WI38 (cell line): ENCODE data around the gene TTLL11.

Experiments
- H3K4me3 ChIP-seq: 2 replicates; pipeline ENCODE4 v1.5.1; 2011; ENCODE audit warnings: low read depth, mild to moderate bottlenecking, control low read depth, low read length
- TF ChIP-seq, protein P1 (sequence below): IDR thresholded peaks from 2 replicates; pipeline ENCODE4 v1.5.1; 2012; ENCODE audit warnings: low read depth, mild to moderate bottlenecking, control low read depth, low read length

TTLL11 gene

DNA sequence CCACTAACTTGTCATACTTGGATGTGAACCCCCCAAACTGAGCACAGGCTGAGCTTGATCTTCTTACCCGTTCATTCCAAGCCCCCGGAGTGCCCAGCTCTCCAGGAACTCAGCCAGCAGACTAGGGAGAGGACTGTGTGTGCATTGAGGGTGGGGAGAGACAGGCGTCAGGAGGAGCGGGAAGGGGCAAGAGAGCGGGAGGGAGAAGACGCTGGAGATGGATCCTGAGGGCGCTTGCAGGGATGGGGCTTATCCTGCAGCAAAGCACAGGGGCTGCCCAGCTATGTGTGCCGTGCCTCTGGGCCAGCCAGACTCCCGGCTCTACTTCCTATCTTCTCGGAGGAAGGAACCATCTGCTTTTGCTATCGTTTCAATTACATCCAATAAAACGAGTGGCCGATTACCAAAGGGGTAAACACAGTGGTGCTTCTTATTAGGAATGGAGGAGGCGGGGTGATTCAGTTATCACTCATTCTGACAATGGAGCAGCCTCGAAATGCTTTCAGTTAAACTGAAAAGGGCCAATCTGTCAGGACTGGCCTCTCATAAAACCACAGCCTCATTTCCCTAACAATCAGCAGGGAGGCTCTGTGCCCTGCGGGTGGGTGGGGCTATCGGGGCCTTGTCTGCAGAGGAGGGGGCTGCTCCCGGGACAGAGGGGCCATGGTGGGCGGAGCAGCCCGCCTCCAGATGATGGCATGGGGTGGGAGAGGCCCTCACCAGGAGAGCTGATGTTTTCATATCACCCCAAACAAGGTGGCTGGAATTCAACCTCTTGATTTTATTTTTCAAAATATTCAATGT lies 273.5 kb downstream of the TTLL11 start:
- no peak overlapping the region for H3K4me3 ChIP-seq
- TF ChIP-seq, protein P1, sequence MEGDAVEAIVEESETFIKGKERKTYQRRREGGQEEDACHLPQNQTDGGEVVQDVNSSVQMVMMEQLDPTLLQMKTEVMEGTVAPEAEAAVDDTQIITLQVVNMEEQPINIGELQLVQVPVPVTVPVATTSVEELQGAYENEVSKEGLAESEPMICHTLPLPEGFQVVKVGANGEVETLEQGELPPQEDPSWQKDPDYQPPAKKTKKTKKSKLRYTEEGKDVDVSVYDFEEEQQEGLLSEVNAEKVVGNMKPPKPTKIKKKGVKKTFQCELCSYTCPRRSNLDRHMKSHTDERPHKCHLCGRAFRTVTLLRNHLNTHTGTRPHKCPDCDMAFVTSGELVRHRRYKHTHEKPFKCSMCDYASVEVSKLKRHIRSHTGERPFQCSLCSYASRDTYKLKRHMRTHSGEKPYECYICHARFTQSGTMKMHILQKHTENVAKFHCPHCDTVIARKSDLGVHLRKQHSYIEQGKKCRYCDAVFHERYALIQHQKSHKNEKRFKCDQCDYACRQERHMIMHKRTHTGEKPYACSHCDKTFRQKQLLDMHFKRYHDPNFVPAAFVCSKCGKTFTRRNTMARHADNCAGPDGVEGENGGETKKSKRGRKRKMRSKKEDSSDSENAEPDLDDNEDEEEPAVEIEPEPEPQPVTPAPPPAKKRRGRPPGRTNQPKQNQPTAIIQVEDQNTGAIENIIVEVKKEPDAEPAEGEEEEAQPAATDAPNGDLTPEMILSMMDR, result no peak

DNA sequence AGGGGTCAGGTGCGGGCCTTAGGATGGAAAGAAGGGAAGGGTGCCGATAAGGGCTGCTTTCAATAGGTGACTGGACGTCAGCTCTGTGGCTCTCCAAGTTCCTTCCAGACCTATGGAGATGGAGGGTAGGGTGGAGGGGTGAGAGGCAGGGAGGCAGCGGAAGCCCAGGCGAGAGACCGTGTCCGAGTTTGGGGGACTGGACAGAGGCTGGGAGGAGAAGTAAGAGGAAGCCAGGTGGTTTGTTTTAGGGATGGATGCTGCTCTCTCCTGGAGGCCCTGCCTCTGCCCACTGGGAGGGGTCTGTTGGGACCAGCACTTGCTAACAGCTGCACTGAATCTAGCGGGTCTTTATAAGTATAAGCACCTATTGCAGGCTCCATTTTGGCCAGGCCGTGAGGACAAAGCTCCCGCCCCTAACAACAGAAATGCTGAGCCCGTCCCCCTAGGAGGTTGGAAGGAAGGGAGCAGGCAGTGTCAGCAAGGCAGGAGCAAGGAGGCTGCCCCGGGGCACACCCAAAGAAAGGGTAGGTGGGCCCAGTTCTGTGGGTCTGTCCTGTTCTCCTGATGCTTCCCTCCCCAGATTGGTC lies 274.2 kb downstream of the TTLL11 start:
- TF ChIP-seq, protein P1, result no peak
- H3K4me3 ChIP-seq, result no peak overlapping the region

DNA sequence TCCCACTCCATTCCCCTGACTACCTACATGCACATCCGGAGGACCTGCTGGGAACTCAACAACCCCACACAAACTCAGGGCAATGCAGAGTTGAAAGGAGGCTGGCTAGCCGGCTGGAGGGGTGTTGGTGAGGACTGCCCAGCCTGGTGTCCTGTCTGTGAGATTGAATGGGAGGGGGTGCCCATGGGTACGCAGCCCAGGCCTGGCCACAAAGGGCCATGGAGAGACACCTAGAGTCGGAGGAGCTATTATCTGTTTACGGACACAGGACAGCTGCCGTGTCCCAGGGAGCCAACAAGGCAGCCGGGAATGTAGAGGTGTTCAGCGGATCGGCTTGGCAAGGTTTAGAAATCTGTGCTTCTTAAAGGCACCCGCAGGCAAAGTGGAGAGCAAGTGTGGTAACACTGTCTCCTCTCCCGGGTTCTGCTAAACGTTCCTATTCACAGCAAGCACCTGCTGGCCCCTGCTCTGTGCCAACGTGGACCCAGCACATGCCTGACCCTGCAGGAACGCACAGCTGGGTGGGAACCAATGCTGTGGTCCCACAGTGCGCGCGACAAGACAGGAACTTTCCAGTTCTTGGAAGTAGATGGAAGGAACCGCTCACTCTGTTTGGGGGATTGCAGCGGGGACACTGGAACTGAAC lies 275.0 kb downstream of the TTLL11 start:
- TF ChIP-seq, protein P1, result no peak

DNA sequence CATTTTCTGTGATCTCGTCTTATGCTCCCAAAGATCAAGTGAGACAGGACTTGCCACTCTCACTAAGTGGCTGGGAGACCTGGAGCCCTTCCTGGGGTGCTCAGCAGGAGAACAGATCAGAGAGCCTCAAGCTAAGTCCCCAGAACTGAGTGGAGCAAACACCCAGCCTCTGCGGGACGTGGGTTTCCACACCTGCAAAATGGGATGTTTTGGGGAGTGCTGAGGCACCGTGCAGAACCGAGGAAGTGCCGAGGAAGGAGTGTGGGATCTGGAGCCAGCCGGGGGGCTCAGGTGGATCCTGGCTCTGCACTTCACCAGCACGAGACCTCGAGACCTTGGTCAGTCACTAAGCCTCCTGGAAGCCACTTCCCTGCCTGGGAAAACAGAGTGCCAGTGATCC lies 275.6 kb downstream of the TTLL11 start:
- TF ChIP-seq, protein P1, result no peak

More for the DNA sequence above, 275.0 kb downstream of the TTLL11 start:
- H3K4me3 ChIP-seq, result no peak overlapping the region

DNA sequence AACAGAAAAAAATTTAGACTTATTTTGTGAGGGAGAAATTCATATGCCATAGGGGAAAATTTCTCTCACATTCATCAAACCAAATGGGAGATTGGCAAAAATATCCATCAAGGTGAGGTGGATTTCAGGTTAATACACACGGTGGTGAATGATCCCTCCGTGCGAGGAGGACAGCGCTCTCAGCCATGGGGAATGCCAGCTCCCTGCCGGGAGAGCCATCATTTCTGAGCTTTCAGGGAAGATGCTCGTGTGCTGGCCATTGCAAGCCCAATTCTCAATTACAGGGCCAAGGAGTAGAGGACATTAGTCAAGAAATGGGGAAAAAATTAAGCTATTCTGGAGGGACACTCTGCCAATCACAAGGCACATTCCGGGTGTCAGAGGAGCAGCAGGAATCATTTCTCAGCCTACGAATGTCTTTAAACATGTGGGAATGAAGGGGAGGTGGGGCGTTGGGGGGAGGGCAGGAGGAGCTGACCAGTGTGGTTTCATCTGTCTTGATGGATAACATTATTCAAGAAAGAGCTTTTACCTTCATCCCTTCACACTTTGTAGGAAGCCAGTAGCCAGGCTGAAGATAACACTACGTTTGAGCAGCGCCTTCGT lies 276.2 kb downstream of the TTLL11 start:
- no peak overlapping the region for H3K4me3 ChIP-seq
- TF ChIP-seq, protein P1, result no peak

More for the DNA sequence above, 275.6 kb downstream of the TTLL11 start:
- H3K4me3 ChIP-seq, result no peak overlapping the region

DNA sequence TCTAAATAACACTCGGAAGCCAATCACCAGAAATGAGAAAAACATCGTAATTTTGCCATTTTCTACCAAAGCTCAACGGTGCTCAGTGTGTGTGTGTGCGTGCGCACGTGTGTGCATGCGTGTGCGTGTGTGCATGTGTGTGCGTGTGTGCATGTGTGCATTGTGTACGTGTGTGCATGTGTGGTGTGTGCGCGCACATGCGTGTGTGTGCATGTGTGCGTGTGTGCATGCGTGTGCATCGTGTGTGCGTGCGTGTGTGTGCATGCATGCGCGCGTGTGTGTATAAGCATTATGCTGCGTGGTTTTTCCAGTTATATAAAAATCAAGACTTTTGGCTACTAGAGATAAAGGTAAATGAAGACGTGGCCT lies 276.7 kb downstream of the TTLL11 start:
- TF ChIP-seq, protein P1, result no peak

More for the DNA sequence above, 276.7 kb downstream of the TTLL11 start:
- no peak overlapping the region for H3K4me3 ChIP-seq
